ENCODE results near the gene COPG2.

GRCh38 chr7:130493275-130493873, 175.2 kb downstream of the COPG2 start:
- no peak for TF ChIP-seq CTCF (conservative IDR thresholded peaks at IDR 0.05)
- TF ChIP-seq EZH2 (IDR thresholded peaks at IDR 0.05; ENCODE audit: low read depth), result no peak

Data from PC-9 (cell line).